IMR-90 (cell line): ENCODE results near the gene MOG.

Experiments used
- BHLHE40 ChIP-seq: fragments of 150-350 bp; IDR thresholded peaks from 2 replicates; pipeline ENCODE4 v1.6.1; 2016; ENCODE audit warnings: mild to moderate bottlenecking, low read depth, low read length
- CEBPB ChIP-seq: IDR thresholded peaks from 2 replicates; pipeline ENCODE4 v1.6.1; 2012; ENCODE audit warnings: low read depth, low read length, improper control_type of control experiment
- CTCF ChIP-seq: conservative IDR thresholded peaks from 2 replicates; pipeline ENCODE4 v1.5.1; 2012; ENCODE audit warnings: mild to moderate bottlenecking, low read depth, low read length, improper control_type of control experiment
- ELK1 ChIP-seq: fragments of 150-350 bp; IDR thresholded peaks from 2 replicates; pipeline ENCODE4 v1.6.1; 2016; ENCODE audit warnings: low read depth, mild to moderate bottlenecking, low read length, moderate library complexity, borderline replicate concordance
- FOS ChIP-seq: fragments of 150-350 bp; IDR thresholded peaks from 2 replicates; pipeline ENCODE4 v1.6.1; 2016; ENCODE audit warnings: low read depth, low read length
- MAFK ChIP-seq: IDR thresholded peaks from 2 replicates; pipeline ENCODE4 v1.6.1; 2012; ENCODE audit warnings: low read depth, low read length, improper control_type of control experiment
- MAZ ChIP-seq: IDR thresholded peaks from 2 replicates; pipeline ENCODE4 v1.6.1; 2012; ENCODE audit warnings: low read depth, mild to moderate bottlenecking, low read length, improper control_type of control experiment, moderate library complexity, borderline replicate concordance
- MXI1 ChIP-seq: IDR thresholded peaks from 2 replicates; pipeline ENCODE4 v1.6.1; 2012; ENCODE audit warnings: low read depth, mild to moderate bottlenecking, low read length, moderate library complexity, borderline replicate concordance
- NFE2L2 ChIP-seq: fragments of 150-350 bp; IDR thresholded peaks from 2 replicates; pipeline ENCODE4 v1.6.1; 2016; ENCODE audit warnings: low read depth, mild to moderate bottlenecking, low read length
- POLR2A ChIP-seq: IDR thresholded peaks from 2 replicates; pipeline ENCODE4 v1.6.1; 2012; ENCODE audit warnings: mild to moderate bottlenecking, low read depth, low read length
- RAD21 ChIP-seq: IDR thresholded peaks from 2 replicates; pipeline ENCODE4 v1.6.1; 2012; ENCODE audit warnings: low read length, improper control_type of control experiment
- RFX5 ChIP-seq: IDR thresholded peaks from 2 replicates; pipeline ENCODE4 v1.8.0; 2012; ENCODE audit warnings: low read depth, mild to moderate bottlenecking, low read length, moderate library complexity
- SMC3 ChIP-seq: fragments of 150-350 bp; IDR thresholded peaks from 2 replicates; pipeline ENCODE4 v1.6.1; 2016; ENCODE audit warnings: low read depth, mild to moderate bottlenecking, antibody characterized with exemption, low read length, moderate library complexity
- USF2 ChIP-seq: fragments of 150-350 bp; IDR thresholded peaks from 2 replicates; pipeline ENCODE4 v1.6.1; 2017; ENCODE audit warnings: mild to moderate bottlenecking, antibody characterized with exemption, low read length, low read depth

GRCh38 chr6:29709188-29709587 is 52.3 kb downstream of the MOG start:
- no peak for TF ChIP-seq POLR2A
- TF ChIP-seq ELK1, result no peak
- TF ChIP-seq NFE2L2, result no peak
- TF ChIP-seq CTCF, result no peak
- TF ChIP-seq FOS, result no peak
- TF ChIP-seq RAD21, result no peak
- TF ChIP-seq RFX5, result no peak
- no peak for TF ChIP-seq CEBPB
- no peak for TF ChIP-seq MXI1
- no peak for TF ChIP-seq MAFK
- no peak for TF ChIP-seq SMC3
- no peak for TF ChIP-seq MAZ
- no peak for TF ChIP-seq USF2
- no peak for TF ChIP-seq BHLHE40
